ENCODE data around the gene SLC35F4. TPM values are rescaled to one million over a fixed set of nuclear protein-coding genes. Genes with fewer than 3 reads are reported as not detected.

SLC35F4 gene
- total RNA-seq, 1 experiment from 2014 or later, result not detected

- ATAC-seq, result no peak
- ChIA-PET CTCF (no interaction called here), RAD21 (ENCODE audit: low non-redundant PET in 1 of 2, low total read pairs in 2 of 2, uncharacterized antibody in 2 of 2, unreplicated experiment in 2 of 2) (no interaction called here), POLR2A (no interaction called here)
- BruUV-seq (replicated peaks), result no TSS peak
- no peaks in the 10 kb centered on the region for H4K20me1 ChIP-seq (ENCODE audit: insufficient read depth)
- no peak overlapping the region for H3K4me3 ChIP-seq (replicated peaks in 1 of 2; ENCODE audit: low read depth in 1 of 2, low read length in 2 of 2)
- no peak overlapping the region for H3K9ac ChIP-seq (ENCODE audit: low read length)
- no peaks in the 10 kb centered on the region for H3K9me3 ChIP-seq (ENCODE audit: control insufficient read depth in 1 of 2, insufficient read depth in 1 of 2, low read depth in 1 of 2, low read length in 2 of 2)
- no peak for DNase-seq (ENCODE audit: low read depth, low spot score)
- H3K27ac ChIP-seq (ENCODE audit: low read depth, low read length), result no peak overlapping the region
- intact Hi-C loops (cut with micrococcal nuclease), result no loop called here
- H3K4me1 ChIP-seq (ENCODE audit: control insufficient read depth in 1 of 2, insufficient read depth in 2 of 2, low read length in 2 of 2), result no peaks in the 10 kb centered on the region
- H3K9me2 ChIP-seq (ENCODE audit: insufficient read depth), result no peaks in the 10 kb centered on the region
- H3K79me2 ChIP-seq (ENCODE audit: insufficient read depth, low read length), result no peaks in the 10 kb centered on the region
- H2AFZ ChIP-seq (ENCODE audit: low read depth, low read length, poor library complexity, severe bottlenecking), result no peak overlapping the region
- TF ChIP-seq ZNF274 (IDR thresholded peaks at IDR 0.05; ENCODE audit: low read depth, low read length), result no peak
- TF ChIP-seq SRF (IDR thresholded peaks at IDR 0.05; ENCODE audit: low read depth), result no peak
- TF ChIP-seq EZH2phosphoT487 (IDR thresholded peaks at IDR 0.05; ENCODE audit: borderline replicate concordance), result no peak
- no peak for TF ChIP-seq CBX3 (IDR thresholded peaks at IDR 0.05; ENCODE audit: low read depth)
- TF ChIP-seq ZFX (IDR thresholded peaks at IDR 0.05), result no peak
- no peak for TF ChIP-seq POLR2A (IDR thresholded peaks at IDR 0.05; ENCODE audit: borderline replicate concordance, extremely low read depth, insufficient read depth, insufficient read length)
- no peak for TF ChIP-seq RAD21 (IDR thresholded peaks at IDR 0.05; ENCODE audit: low read depth)
- no peak for TF ChIP-seq JUND (IDR thresholded peaks at IDR 0.05)
- no peak for TF ChIP-seq TCF7L2 (IDR thresholded peaks at IDR 0.05; ENCODE audit: borderline replicate concordance, extremely low read depth, insufficient read depth, insufficient read length)
- no peak for TF ChIP-seq SIN3A (IDR thresholded peaks at IDR 0.05; ENCODE audit: low read depth)
- no peak for TF ChIP-seq POLR2AphosphoS5 (IDR thresholded peaks at IDR 0.05; ENCODE audit: low read depth, low read length)
- TF ChIP-seq REST (IDR thresholded peaks at IDR 0.05; ENCODE audit: low read depth), result no peak
- TF ChIP-seq MAX (IDR thresholded peaks at IDR 0.05), result no peak
- no peak for TF ChIP-seq CTCF (IDR thresholded peaks at IDR 0.05 in 2 of 3, conservative IDR thresholded peaks at IDR 0.05 in 1 of 3; ENCODE audit: borderline replicate concordance in 1 of 3, insufficient read depth in 1 of 3, low read depth in 2 of 3, low read length in 2 of 3)
- H3K4me2 ChIP-seq (ENCODE audit: low read length), result no peak overlapping the region
- H3K36me3 ChIP-seq (ENCODE audit: control insufficient read depth in 1 of 2, insufficient read depth in 2 of 2, low read length in 2 of 2), result no peaks in the 10 kb centered on the region
- H3K27me3 ChIP-seq (ENCODE audit: insufficient read depth, low read length), result peaks cover 63% of the 10 kb centered on the region
Observed at GRCh38 chr14:57909626-57910025, 43.7 kb upstream of the SLC35F4 start.
